Measurements from ENCODE around the gene FAM174B. TPM values are rescaled to one million over a fixed set of nuclear protein-coding genes. Genes with fewer than 3 reads are reported as not detected.

The FAM174B gene
- total and polyA plus RNA-seq, 10 of the 15 experiments (the other 5 are each of a cell fraction or from before 2014, with no cell fraction given) = 0.71 to 15.9 (median 4.2) TPM

- FAIRE-seq (no peak), DNase-seq (ENCODE audit: low read depth, low spot score) (no peak), ATAC-seq (no peak)
- no peaks in the 10 kb centered on the region for H3K27me3 ChIP-seq (replicated peaks in 1 of 2; ENCODE audit: control insufficient read depth in 2 of 2, insufficient read depth in 2 of 2, low read length in 1 of 2)
- no peak for TF ChIP-seq BACH1 (IDR thresholded peaks at IDR 0.05; ENCODE audit: borderline replicate concordance)
- TF ChIP-seq NFIC (IDR thresholded peaks at IDR 0.05; ENCODE audit: low read depth, low read length) = no peak
- TF ChIP-seq ZSCAN29 (IDR thresholded peaks at IDR 0.05) = no peak
- no peak for TF ChIP-seq SMARCA5 (IDR thresholded peaks at IDR 0.05)
- no peak for TF ChIP-seq SUPT20H (IDR thresholded peaks at IDR 0.05; ENCODE audit: borderline replicate concordance, control insufficient read depth, low read depth, low read length)
- no peak for TF ChIP-seq ZZZ3 (IDR thresholded peaks at IDR 0.05; ENCODE audit: control insufficient read depth, insufficient read length, low read depth)
- TF ChIP-seq MTA2 (IDR thresholded peaks at IDR 0.05; ENCODE audit: low read depth) = no peak
- no peak for TF ChIP-seq TARDBP (IDR thresholded peaks at IDR 0.05; ENCODE audit: borderline replicate concordance)
- TF ChIP-seq, protein P1, sequence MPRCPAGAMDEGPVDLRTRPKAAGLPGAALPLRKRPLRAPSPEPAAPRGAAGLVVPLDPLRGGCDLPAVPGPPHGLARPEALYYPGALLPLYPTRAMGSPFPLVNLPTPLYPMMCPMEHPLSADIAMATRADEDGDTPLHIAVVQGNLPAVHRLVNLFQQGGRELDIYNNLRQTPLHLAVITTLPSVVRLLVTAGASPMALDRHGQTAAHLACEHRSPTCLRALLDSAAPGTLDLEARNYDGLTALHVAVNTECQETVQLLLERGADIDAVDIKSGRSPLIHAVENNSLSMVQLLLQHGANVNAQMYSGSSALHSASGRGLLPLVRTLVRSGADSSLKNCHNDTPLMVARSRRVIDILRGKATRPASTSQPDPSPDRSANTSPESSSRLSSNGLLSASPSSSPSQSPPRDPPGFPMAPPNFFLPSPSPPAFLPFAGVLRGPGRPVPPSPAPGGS (IDR thresholded peaks at IDR 0.05; ENCODE audit: borderline replicate concordance, insufficient read depth, low read depth, low read length, poor library complexity, severe bottlenecking) = no peak
- no peak for TF ChIP-seq ATF2 (IDR thresholded peaks at IDR 0.05; ENCODE audit: low read length)
- no peak for TF ChIP-seq SIN3A (IDR thresholded peaks at IDR 0.05; ENCODE audit: low read depth, low read length)
- TF ChIP-seq ZNF384 (IDR thresholded peaks at IDR 0.05; ENCODE audit: borderline replicate concordance, low read depth, low read length) = no peak
- no peak for TF ChIP-seq SPI1 (IDR thresholded peaks at IDR 0.05; ENCODE audit: borderline replicate concordance, insufficient read depth, low read depth, low read length)
- no peak for TF ChIP-seq NFYA (IDR thresholded peaks at IDR 0.05; ENCODE audit: borderline replicate concordance, low read depth, low read length)
- no peak for TF ChIP-seq REST (IDR thresholded peaks at IDR 0.05; ENCODE audit: low read depth, low read length)
- TF ChIP-seq, protein P2, sequence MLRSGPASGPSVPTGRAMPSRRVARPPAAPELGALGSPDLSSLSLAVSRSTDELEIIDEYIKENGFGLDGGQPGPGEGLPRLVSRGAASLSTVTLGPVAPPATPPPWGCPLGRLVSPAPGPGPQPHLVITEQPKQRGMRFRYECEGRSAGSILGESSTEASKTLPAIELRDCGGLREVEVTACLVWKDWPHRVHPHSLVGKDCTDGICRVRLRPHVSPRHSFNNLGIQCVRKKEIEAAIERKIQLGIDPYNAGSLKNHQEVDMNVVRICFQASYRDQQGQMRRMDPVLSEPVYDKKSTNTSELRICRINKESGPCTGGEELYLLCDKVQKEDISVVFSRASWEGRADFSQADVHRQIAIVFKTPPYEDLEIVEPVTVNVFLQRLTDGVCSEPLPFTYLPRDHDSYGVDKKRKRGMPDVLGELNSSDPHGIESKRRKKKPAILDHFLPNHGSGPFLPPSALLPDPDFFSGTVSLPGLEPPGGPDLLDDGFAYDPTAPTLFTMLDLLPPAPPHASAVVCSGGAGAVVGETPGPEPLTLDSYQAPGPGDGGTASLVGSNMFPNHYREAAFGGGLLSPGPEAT (IDR thresholded peaks at IDR 0.05; ENCODE audit: low read depth) = no peak
- TF ChIP-seq CBX5 (IDR thresholded peaks at IDR 0.05; ENCODE audit: low read depth) = no peak
- no peak for TF ChIP-seq NBN (IDR thresholded peaks at IDR 0.05)
- no peak overlapping the region for H3K4me3 ChIP-seq
- in situ Hi-C loops (cut with MboI) = no loop called here
- CTCF ChIA-PET = interaction anchor here (1.0 kb wide), 1 partner anchor 100 kb away, joined by 4 read pairs; no protein-coding TSS in a partner anchor
- H3K4me1 ChIP-seq (ENCODE audit: control insufficient read depth, insufficient read depth, low read length) = no peaks in the 10 kb centered on the region
- H3K36me3 ChIP-seq (ENCODE audit: control insufficient read depth in 2 of 2, insufficient read depth in 2 of 2, low read length in 1 of 2) = peaks cover 5% of the 10 kb centered on the region in 2 experiments; a peak in 3 of 4 replicates
- RAD21 ChIA-PET (ENCODE audit: unreplicated experiment) = no interaction called here
- H2AFZ ChIP-seq (ENCODE audit: control insufficient read depth, low read depth, low read length) = no peak overlapping the region
- H3K4me2 ChIP-seq (ENCODE audit: control insufficient read depth, insufficient read depth) = no peak overlapping the region
- no peak overlapping the region for H3K27ac ChIP-seq (ENCODE audit: control insufficient read depth, insufficient read depth)
- SMC1A ChIA-PET (ENCODE audit: uncharacterized antibody, unreplicated experiment) = interaction anchor here (3.0 kb wide), 1 partner anchor 69 kb away, joined by 10 read pairs; no protein-coding TSS in a partner anchor
- intact Hi-C loops (cut with micrococcal nuclease; ENCODE audit: unreplicated experiment) = no loop called here
- POLR2A ChIA-PET = no interaction called here
- no peaks in the 10 kb centered on the region for H3K79me2 ChIP-seq (ENCODE audit: control insufficient read depth, insufficient read depth, low read length)
- no peaks in the 10 kb centered on the region for H4K20me1 ChIP-seq (ENCODE audit: control insufficient read depth, insufficient read depth)
- BruUV-seq (replicated peaks) = no TSS peak
- 17% methylated on average over 4 of the region's 4 CpGs for WGBS (ENCODE audit: insufficient coverage, insufficient replicate concordance, low lambda C conversion rate, missing lambda C conversion rate)
- H3K9me3 ChIP-seq (replicated peaks; ENCODE audit: control insufficient read depth, insufficient read depth, low read length) = no peaks in the 10 kb centered on the region
- H3K9ac ChIP-seq (ENCODE audit: control insufficient read depth, insufficient read depth, low read length) = no peak overlapping the region
Observed at GRCh38 chr15:92614301-92614700, 41.3 kb downstream of the FAM174B start.
